Measurements from ENCODE around the gene ARHGAP19.

- no peak for TF ChIP-seq CTCF (conservative IDR thresholded peaks at IDR 0.05)
- TF ChIP-seq EZH2 (IDR thresholded peaks at IDR 0.05; ENCODE audit: low read depth) = no peak
These were observed 106.9 kb downstream of the ARHGAP19 start, which contains the start of gene SLIT1 for GRCh38 chr10:97185326-97186058.
